ENCODE results near the gene SLCO3A1.

DNA sequence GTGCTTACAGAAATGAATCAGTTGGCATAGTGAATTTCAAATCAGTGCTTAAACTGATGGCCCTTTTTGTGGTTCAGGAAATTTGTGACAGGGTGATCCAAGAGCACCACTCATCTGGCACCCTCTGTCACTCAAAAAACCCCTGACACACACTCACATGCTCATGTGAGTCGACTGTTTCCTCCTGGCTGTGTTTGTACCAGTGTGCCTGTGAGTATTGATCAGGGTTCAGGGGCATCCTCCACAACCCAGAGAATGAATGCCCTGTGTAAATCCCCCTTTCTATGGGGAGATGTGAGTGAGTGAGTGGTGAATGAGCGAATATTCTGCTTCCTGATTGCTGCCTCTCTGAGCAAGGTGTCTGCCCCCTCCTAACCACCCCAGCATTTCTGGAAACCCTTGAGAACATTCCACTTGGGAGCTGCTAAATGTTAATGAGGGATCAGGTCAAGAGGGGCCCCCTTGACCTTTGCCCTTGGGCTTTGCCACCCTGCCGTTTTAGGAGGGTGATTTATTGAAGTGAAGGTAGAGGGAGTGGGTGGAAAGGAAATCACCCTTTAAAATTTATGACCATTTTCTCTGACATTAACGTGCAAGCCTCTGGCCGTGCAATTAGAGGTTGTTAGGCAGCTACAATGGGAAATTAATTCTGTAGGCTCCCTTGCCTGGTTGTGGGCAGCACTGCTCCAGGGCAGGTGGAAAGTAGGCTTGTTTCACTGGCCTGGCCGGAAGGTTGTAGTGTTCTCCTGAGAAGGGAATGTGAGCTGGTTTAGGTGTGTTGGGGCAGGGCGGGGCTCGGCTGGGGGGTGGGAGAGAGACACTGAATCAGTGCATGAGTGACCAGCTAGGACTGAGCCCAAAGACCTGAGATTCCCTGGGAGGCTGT lies 87.2 kb downstream of the SLCO3A1 start:
- TF ChIP-seq CEBPB (IDR thresholded peaks at IDR 0.05; ENCODE audit: low read depth) (no peak), ZNF274 (IDR thresholded peaks at IDR 0.05; ENCODE audit: low read depth, low read length) (no peak), FOSL1 (IDR thresholded peaks at IDR 0.05; ENCODE audit: low read depth) (no peak), POLR2A (IDR thresholded peaks at IDR 0.05; ENCODE audit: borderline replicate concordance, extremely low read depth, insufficient read depth, insufficient read length) (no peak), EZH2 (IDR thresholded peaks at IDR 0.05) (no peak), RAD21 (IDR thresholded peaks at IDR 0.05; ENCODE audit: low read depth) (no peak), SP1 (IDR thresholded peaks at IDR 0.05; ENCODE audit: low read depth) (no peak)
- TF ChIP-seq, protein P1, sequence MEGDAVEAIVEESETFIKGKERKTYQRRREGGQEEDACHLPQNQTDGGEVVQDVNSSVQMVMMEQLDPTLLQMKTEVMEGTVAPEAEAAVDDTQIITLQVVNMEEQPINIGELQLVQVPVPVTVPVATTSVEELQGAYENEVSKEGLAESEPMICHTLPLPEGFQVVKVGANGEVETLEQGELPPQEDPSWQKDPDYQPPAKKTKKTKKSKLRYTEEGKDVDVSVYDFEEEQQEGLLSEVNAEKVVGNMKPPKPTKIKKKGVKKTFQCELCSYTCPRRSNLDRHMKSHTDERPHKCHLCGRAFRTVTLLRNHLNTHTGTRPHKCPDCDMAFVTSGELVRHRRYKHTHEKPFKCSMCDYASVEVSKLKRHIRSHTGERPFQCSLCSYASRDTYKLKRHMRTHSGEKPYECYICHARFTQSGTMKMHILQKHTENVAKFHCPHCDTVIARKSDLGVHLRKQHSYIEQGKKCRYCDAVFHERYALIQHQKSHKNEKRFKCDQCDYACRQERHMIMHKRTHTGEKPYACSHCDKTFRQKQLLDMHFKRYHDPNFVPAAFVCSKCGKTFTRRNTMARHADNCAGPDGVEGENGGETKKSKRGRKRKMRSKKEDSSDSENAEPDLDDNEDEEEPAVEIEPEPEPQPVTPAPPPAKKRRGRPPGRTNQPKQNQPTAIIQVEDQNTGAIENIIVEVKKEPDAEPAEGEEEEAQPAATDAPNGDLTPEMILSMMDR (IDR thresholded peaks at IDR 0.05 in 2 of 3, conservative IDR thresholded peaks at IDR 0.05 in 1 of 3; ENCODE audit: borderline replicate concordance in 1 of 3, insufficient read depth in 1 of 3, low read depth in 2 of 3, low read length in 2 of 3) = no peak
- TF ChIP-seq, protein P2, sequence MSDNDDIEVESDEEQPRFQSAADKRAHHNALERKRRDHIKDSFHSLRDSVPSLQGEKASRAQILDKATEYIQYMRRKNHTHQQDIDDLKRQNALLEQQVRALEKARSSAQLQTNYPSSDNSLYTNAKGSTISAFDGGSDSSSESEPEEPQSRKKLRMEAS (IDR thresholded peaks at IDR 0.05) = no peak

Measured in HCT116 (cell line).